ENCODE results near the gene H2BK1.

DNA sequence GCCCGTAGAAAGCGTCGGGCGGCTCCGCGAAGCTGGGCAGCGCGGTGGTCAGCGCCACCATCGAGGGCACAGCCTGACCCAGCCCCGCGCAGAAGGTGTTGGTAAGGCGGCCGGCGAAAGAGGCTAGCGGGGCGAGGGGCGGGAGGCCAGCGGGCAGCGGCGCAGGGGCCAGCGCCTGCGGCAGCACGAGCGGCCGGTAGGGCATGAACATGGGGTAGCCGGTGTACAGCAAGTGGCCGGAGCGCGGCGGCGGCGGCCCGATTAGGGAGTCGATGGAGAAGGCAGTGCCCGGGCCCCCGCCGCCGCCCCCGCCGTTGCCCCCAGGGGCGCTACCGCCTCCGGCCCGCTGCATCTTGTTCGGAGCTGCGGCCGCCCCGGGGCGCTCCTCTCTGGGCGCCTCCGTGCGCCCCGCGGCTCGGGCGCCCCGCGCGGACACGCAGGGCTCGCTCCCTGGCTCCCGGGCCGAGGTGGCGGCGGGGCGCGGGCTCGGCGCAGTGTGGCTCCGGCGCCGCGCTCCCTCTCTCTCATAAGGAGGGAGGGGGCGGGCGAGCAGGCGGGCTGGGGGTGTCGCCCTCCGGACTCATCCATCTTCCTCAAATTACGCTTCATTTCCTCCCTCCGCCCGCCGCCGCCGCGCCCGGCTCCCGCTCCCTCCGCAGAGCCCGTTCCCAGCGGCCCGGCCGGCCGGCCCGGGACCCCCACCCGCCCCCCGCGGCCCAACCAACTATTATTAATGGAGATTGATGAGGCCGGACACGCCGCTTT lies 42.9 kb downstream of the H2BK1 start, which contains the start of gene GBX1:
- TF ChIP-seq GATA2 (IDR thresholded peaks at IDR 0.05; ENCODE audit: low read depth, low read length) = no peak
- TF ChIP-seq GATA3 (IDR thresholded peaks at IDR 0.05; ENCODE audit: low read depth, low read length) = no peak

Measured in SH-SY5Y (cell line).